ENCODE results near the gene EPB41L1.

GRCh38 chr20:36183155-36183944 is 28.8 kb downstream of the EPB41L1 start:
- TF ChIP-seq CTCF (IDR thresholded peaks at IDR 0.05) (no peak), POLR2AphosphoS5 (IDR thresholded peaks at IDR 0.05) (no peak), POLR2A (IDR thresholded peaks at IDR 0.05; ENCODE audit: low read depth) (no peak)

All from esophagus muscularis mucosa (tissue), 3 donors.